Measurements from ENCODE around the gene SPDEF. TPM values are rescaled to one million over a fixed set of nuclear protein-coding genes. Genes with fewer than 3 reads are reported as not detected.
A peak's percentile ranks its signal among the peaks of the same experiment; 100 is the strongest.

Gene SPDEF
- total RNA-seq, 1 donor from 2014 or later: not detected

DNA sequence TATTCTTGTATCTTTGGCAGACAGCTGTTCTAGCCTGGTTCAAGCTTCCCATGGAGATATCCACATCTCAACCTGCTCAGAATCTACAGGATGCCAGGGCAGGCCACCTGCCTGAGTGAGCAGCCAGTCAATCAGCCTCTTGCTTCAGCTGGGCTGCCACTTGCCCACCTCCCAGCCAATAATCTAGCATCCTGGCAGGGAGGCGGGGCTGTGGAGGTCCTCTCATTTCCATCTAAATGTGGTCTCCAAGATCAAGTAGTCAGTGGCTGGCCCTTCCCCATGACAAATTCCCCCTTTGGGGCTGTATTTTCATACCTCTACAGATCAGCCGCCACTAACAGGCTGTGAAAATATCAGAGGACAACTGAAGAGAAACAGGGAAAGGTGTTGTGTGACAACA is 33.0 kb upstream of the SPDEF start:
- Mint-ChIP-seq H3K36me3 (ENCODE audit: low read depth) (peaks cover 12% of the 10 kb centered on the region), H3K4me1 (peaks cover 15% of the 10 kb centered on the region), H3K4me3 (no peak overlapping the region), H3K9me3 (no peaks in the 10 kb centered on the region), H3K27me3 (no peaks in the 10 kb centered on the region), H3K27ac (no peak overlapping the region)
- no peak for DNase-seq
- intact Hi-C loops (cut with micrococcal nuclease): no loop called here

DNA sequence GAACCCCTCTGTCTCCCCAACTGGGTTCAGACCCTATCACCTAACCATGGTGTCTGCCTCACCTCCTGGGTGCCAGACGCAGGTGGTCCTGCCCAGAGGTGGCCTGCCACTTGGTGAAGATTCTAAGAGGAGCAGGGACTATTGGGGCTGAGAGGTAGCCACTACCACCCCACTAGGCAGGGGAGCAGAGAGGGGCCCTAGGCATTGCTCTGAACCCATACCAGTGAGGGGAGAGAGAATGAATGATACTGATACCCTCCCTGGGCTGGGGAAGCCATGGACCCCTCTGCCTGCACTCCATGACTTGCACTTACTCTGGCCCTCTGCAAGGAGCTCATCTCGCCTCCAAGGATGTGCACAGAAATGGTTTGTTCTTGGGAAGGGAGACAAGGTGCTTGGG is 31.7 kb upstream of the SPDEF start:
- Mint-ChIP-seq H3K27ac (no peak overlapping the region), H3K4me1 (peaks cover 15% of the 10 kb centered on the region), H3K36me3 (ENCODE audit: low read depth) (peaks cover 10% of the 10 kb centered on the region), H3K9me3 (no peaks in the 10 kb centered on the region), H3K27me3 (no peaks in the 10 kb centered on the region), H3K4me3 (no peak overlapping the region)
- intact Hi-C loops (cut with micrococcal nuclease): no loop called here
- DNase-seq: no peak

DNA sequence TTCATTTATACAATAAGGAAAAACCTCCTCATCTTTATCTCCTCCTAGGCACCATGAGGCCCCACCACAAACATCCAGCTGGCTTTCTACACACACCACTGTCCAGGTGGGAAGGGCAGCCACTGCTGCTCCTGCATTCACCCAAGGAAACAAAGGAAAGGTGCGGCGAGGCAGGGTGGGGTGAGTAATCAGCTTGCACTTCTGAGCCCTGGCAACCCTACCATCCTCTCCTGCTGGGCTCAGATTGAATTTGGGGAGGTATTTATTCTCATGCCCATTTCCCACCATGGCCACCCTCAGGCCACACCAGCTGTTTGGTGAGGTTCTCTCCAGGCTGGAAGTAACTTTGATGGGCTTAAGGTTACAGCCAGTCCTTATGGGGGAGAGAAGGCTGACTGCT is 31.2 kb upstream of the SPDEF start:
- H3K9me3 Mint-ChIP-seq: no peaks in the 10 kb centered on the region
- peaks cover 10% of the 10 kb centered on the region for H3K36me3 Mint-ChIP-seq (ENCODE audit: low read depth)
- no peak overlapping the region for H3K4me3 Mint-ChIP-seq
- H3K27me3 Mint-ChIP-seq: no peaks in the 10 kb centered on the region
- H3K27ac Mint-ChIP-seq: no peak overlapping the region
- peaks cover 15% of the 10 kb centered on the region for H3K4me1 Mint-ChIP-seq
- intact Hi-C loops (cut with micrococcal nuclease): no loop called here
- DNase-seq: no peak

DNA sequence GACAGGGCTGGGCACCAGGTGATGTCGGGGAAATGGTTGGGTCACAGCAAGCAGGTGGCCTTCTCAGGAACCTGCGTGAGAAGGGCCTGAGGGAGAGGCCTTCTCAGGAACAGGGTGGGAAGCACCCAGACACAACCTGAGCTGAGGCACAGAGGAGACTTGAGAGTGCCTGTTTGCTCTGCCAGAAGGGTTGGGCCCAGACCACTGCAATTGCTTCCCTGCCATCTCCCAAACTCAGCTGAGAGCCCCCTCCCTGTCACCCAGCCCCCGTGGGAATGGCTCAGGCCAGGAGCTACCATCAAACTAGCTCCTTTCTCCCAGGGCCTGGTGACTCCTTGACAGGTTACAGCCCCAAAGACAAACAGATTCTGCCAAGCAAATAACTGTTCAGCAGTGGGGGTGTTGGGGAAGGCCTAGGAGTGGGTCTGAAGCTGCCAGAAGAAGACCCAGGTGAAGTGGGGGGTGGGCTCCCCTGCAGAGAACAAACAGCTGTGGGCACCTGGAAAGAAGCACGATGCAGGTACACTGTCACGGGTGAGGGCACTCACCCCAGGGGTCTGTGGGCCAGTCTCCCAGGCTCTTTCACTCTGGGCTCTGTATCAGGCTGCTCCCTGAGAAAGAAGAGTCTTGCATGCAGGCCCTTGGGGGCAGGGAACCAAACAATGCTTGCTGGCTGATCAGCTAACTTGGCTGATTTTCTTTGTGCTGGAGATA is 30.4 kb upstream of the SPDEF start:
- no peaks in the 10 kb centered on the region for H3K9me3 Mint-ChIP-seq
- DNase-seq: no peak
- intact Hi-C loops (cut with micrococcal nuclease): no loop called here
- H3K4me1 Mint-ChIP-seq: peaks cover 9% of the 10 kb centered on the region
- no peak overlapping the region for H3K27ac Mint-ChIP-seq
- peaks cover 10% of the 10 kb centered on the region for H3K36me3 Mint-ChIP-seq (ENCODE audit: low read depth)
- no peaks in the 10 kb centered on the region for H3K27me3 Mint-ChIP-seq
- no peak overlapping the region for H3K4me3 Mint-ChIP-seq

DNA sequence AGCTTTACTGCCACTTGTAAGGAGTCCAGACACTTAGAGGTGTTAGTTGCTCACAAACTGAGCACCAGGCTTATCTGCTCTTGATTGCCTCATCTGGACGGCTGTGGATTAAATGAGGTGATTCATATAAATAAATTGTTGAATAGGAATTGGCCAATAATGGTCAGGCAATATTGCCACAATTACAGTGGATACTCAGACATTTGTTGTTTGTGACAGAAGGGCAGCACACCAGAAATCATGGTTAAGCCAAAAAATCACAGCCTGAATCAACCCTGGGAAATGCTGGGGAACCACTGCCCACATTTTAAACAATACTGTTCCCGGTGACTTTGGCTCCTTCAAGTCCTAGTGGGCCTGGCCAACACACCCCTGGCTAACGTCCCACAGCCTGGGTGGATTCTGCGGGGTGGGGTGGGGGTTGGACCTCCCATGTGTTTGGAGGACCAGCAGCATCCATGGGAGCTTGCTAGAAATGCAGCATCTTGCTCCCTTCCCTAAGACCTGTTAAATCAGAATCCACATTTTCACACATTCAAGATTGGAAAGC is 29.5 kb upstream of the SPDEF start:
- H3K27me3 Mint-ChIP-seq: no peaks in the 10 kb centered on the region
- no peak overlapping the region for H3K27ac Mint-ChIP-seq

DNA sequence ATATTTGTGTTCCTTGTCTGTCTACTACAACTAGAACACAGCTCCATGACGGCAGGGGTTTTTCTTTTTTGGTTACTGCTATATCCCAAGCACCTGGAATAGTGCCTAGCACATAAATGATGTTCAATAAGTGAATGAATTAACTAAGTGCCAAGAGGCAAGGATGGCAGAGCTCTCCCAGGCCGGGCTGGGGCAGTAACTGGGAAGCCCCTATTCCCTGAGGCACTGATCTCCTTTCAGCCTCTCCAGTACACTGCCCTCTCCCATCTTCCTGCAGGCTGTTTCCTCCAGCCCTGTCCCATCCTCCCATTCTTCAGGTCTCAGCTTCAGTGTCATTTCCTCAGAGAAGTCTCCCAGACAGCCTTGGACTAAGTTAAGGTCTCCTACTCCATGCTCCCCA is 29.0 kb upstream of the SPDEF start:
- intact Hi-C loops (cut with micrococcal nuclease): no loop called here
- Mint-ChIP-seq H3K9me3 (no peaks in the 10 kb centered on the region), H3K36me3 (ENCODE audit: low read depth) (peaks cover 6% of the 10 kb centered on the region), H3K4me1 (peaks cover 9% of the 10 kb centered on the region), H3K27ac (no peak overlapping the region), H3K4me3 (no peak overlapping the region), H3K27me3 (no peaks in the 10 kb centered on the region)
- DNase-seq: no peak

More for the DNA sequence above, 29.5 kb upstream of the SPDEF start:
- intact Hi-C loops (cut with micrococcal nuclease): no loop called here
- Mint-ChIP-seq H3K9me3 (no peaks in the 10 kb centered on the region), H3K4me3 (no peak overlapping the region), H3K36me3 (ENCODE audit: low read depth) (peaks cover 10% of the 10 kb centered on the region), H3K4me1 (peaks cover 9% of the 10 kb centered on the region)
- DNase-seq: no peak

DNA sequence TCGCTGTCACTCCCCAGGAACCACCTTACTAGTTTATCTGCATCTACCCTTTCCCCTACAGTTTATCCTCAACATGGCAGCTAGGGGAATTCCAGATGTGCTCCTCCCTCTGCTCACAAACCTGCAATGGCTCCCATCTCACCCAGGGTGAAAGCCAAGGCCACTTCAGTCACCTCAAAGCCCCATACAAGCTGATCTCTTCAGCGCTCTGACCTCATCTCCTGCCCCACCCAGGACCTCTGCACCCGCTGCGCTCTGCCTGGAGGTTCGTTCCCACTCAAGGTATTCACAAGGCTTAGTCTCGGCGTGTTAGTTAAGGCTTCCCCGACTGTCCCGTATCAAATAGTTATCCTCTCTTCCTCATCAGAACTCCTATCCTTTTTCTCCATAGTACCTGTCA is 28.6 kb upstream of the SPDEF start:
- Mint-ChIP-seq H3K4me1 (peaks cover 9% of the 10 kb centered on the region), H3K27ac (no peak overlapping the region)

DNA sequence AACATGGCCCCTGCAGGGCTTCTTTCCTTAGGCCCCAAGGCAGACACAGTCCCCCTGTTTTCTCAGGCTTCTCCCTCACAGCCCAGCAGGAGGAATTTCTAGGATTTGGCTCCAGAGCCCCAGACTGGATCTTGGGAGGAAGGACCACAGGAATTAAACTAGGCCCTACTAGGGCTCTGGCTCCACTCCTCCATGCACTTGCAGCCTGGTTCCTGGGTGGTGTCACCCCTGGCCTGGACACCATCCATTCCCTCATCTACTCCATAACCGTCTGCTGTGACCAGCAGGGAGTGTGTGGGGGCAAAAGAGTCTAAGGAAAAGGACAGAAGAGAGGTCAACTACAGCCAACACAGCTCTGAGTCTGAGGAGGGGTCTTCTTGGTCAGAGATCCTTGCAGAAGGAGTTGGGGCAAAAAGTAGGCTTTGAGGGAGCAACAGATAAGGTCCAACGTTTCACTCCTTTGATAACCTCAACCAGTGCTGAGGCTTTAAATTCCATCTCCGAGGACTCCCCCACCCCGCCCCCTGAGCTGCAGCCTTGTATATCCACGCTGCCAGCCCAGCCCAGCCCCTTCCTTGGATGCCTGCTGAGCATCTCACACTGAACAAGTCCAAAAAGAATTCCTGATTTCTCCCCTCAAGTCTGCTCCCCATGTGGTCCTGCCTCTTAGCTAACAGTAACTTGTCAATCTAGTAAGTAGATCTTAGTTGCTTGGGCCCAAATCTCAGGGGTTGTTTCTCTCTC is 27.9 kb upstream of the SPDEF start:
- no peaks in the 10 kb centered on the region for H3K36me3 Mint-ChIP-seq (ENCODE audit: low read depth)
- no peak overlapping the region for H3K4me3 Mint-ChIP-seq
- intact Hi-C loops (cut with micrococcal nuclease): no loop called here
- no peaks in the 10 kb centered on the region for H3K9me3 Mint-ChIP-seq
- H3K27ac Mint-ChIP-seq: no peak overlapping the region
- H3K4me1 Mint-ChIP-seq: peaks cover 9% of the 10 kb centered on the region
- no peak for DNase-seq
- H3K27me3 Mint-ChIP-seq: no peaks in the 10 kb centered on the region

More for the DNA sequence above, 28.6 kb upstream of the SPDEF start:
- intact Hi-C loops (cut with micrococcal nuclease): no loop called here
- no peaks in the 10 kb centered on the region for H3K27me3 Mint-ChIP-seq
- peaks cover 4% of the 10 kb centered on the region for H3K36me3 Mint-ChIP-seq (ENCODE audit: low read depth)
- H3K9me3 Mint-ChIP-seq: no peaks in the 10 kb centered on the region
- no peak overlapping the region for H3K4me3 Mint-ChIP-seq
- no peak for DNase-seq

DNA sequence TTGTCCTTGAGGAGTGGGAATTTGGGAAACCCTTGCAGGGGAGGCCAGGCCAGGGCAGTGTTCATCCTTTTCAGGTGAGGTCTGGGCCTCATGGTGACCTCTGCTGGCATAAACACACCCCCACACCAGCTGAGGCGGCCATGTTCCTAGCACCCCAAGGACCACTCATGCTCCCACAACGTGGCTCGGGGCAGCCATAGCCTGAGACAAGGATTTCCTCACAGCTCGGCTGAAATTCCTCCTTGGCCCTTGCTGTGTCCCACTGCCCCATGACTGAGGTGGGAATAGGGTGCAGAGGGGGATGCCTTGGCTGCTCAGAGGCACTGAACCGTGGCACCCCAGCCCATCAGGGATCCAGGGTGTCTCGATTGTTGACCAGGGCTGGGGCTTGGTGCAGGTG is 27.3 kb upstream of the SPDEF start:
- Mint-ChIP-seq H3K4me1 (peaks cover 9% of the 10 kb centered on the region), H3K36me3 (ENCODE audit: low read depth) (no peaks in the 10 kb centered on the region), H3K27ac (no peak overlapping the region), H3K9me3 (no peaks in the 10 kb centered on the region), H3K27me3 (no peaks in the 10 kb centered on the region), H3K4me3 (no peak overlapping the region)
- DNase-seq: peak; percentile 66
- intact Hi-C loops (cut with micrococcal nuclease): no loop called here

DNA sequence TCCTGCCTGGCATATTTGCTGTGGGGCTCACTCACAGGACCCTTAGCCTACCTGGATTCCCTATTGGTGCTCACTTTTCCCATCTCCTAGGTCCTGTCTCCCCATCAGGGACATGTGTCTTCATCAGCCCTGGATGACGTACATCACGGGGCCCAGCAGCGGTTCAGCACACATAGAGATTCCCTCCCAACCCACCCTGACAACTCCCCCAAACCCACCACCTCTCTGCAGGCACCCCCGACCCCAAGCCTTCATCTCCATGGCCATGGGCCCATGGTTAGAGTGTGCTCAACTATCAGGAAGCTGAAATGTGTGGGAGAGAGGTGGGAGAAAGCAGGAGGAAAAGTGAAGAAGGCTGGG is 25.4 kb upstream of the SPDEF start:
- Mint-ChIP-seq H3K4me1 (peaks cover 9% of the 10 kb centered on the region), H3K27me3 (no peaks in the 10 kb centered on the region), H3K4me3 (no peak overlapping the region)

DNA sequence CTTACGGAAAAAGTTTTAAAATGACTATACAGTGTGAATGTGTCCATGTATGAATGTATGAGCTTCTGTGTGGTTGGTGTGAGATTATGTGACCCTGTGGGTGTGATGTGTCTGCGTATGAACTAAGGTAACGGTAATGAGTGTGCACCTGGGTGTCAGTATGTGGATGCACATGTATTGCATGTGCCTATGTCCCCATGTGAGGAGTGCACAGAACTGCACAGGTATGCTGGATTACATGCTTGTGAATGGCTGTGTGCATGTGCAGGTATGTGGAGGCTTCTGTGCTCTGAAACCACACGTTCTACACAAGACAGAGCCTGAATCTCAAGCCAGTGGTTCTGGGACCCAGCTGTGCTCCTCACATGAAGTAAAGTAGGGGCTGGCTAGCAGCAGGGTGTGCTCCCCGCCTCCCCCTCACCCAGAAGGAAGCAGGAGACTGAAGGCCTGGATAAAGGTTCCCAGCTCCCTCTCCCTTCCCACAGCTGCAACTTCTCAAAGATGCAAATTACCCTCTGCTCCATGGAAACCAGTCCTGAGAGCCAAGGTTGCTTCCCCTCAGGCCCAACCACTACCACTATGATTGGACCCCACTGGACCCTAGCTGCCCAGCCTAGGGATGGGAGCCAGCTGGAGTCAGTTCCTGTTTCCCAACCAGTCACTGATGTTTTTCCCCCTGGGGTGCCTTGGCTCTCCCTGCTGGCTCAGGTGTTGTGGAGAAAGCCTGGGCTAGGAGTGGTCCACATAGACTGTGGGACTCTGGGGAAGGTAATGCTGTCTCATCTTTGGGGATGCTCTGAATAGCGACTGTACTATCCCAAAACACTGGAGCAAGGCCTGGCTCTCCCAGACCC is 24.8 kb upstream of the SPDEF start:
- Mint-ChIP-seq H3K9me3 (no peaks in the 10 kb centered on the region), H3K27me3 (no peaks in the 10 kb centered on the region), H3K36me3 (ENCODE audit: low read depth) (no peaks in the 10 kb centered on the region), H3K4me3 (no peak overlapping the region), H3K4me1 (peaks cover 13% of the 10 kb centered on the region), H3K27ac (no peak overlapping the region)
- DNase-seq: no peak
- intact Hi-C loops (cut with micrococcal nuclease): no loop called here

More for the DNA sequence above, 25.4 kb upstream of the SPDEF start:
- intact Hi-C loops (cut with micrococcal nuclease): no loop called here
- no peak overlapping the region for H3K27ac Mint-ChIP-seq
- DNase-seq: no peak
- H3K36me3 Mint-ChIP-seq (ENCODE audit: low read depth): no peaks in the 10 kb centered on the region
- H3K9me3 Mint-ChIP-seq: no peaks in the 10 kb centered on the region

DNA sequence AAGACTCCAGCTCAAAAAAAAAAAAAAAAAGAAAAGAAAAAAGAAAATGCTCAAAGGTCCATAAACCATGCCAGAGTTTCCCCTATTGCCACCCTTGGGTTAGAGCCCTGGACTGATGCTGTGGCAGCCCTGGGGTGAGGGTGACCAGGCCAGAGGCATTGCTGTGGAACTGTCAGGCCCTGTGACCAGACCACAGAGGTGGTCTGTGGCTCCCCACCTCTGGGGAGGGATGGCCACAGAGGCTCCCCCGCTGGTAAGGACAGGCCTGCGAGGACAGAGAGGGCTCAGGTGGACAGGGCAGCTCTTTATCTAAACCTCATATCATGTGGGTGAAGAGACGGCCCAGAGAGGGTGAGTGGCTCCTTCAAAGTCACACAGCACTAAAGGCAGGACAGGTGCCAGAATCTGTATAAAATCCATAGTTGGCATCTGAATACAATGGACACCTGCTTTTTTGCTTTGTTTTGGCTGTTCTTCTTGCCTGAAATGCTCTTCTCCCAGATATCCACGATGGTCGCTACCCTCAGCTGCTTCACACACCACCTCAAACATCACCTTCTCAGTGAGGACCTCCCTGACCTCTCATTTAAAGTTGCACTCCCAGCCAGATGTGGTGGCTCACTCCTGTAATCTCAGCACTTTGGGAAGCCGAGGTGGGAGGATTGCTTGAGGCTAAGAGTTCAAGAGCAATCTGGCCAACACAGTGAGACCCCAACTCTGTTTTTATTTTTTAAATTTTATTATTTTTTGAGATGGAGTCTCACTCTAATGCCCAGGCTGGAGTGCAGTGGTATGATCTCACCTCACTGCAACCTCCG is 22.5 kb upstream of the SPDEF start:
- intact Hi-C loops (cut with micrococcal nuclease): no loop called here
- Mint-ChIP-seq H3K9me3 (no peaks in the 10 kb centered on the region), H3K36me3 (ENCODE audit: low read depth) (no peaks in the 10 kb centered on the region), H3K4me1 (peaks cover 5% of the 10 kb centered on the region), H3K4me3 (no peak overlapping the region), H3K27ac (no peak overlapping the region), H3K27me3 (no peaks in the 10 kb centered on the region)
- no peak for DNase-seq

DNA sequence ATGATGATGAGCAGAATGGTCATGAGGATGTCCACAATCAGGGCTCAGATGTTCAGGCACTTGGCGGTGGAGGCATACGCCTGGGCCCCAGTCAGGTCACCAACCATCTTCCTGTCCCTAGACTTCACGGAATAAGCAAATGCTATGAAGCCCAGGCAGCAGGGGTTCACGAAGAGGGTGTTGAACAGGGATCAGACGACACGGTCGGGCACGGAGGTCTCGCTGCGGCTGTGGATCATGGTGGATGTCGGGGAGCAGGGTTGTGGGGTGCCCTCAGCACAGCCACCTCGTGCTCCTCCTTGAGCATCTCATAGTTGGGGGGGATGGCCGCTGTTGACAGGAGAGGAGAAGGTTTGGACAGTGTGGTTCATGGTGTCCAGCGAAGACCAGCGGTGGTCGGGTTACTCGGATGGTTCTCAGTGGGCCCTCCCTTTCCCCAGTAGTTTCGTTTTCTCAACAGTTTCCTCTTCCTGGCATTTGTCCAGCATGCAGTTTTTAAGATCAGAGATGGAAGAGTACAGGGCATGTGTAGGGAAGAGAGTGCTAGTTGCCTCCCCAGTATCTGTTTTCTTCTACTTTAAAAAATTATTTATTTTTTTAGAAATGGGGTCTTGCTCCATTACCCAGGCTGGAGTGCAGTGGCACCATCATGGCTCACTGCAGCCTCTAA is 20.3 kb upstream of the SPDEF start:
- no peaks in the 10 kb centered on the region for H3K36me3 Mint-ChIP-seq (ENCODE audit: low read depth)

More for the DNA sequence above, 20.3 kb upstream of the SPDEF start:
- intact Hi-C loops (cut with micrococcal nuclease): no loop called here
- Mint-ChIP-seq H3K27ac (no peak overlapping the region), H3K4me1 (peaks cover 5% of the 10 kb centered on the region), H3K4me3 (no peak overlapping the region), H3K9me3 (no peaks in the 10 kb centered on the region), H3K27me3 (no peaks in the 10 kb centered on the region)
- no peak for DNase-seq

Measured in activated CD4-positive, alpha-beta T cell treated with anti-CD3 and anti-CD28 coated beads, Interleukin-2, amount 10 ng/mL, durations not matched to agents 24 days and 14 days (primary cell).